ENCODE measurements around the gene ECI2.

GRCh38 chr6:4069199-4069598 is 66.2 kb downstream of the ECI2 start:
- no peak for TF ChIP-seq CTCF (IDR thresholded peaks at IDR 0.05)
- TF ChIP-seq POLR2A (IDR thresholded peaks at IDR 0.05) = no peak
